Lower lobe of right lung (tissue), 2 donors: ENCODE results near the gene FRRS1L. TPM values are rescaled to one million over a fixed set of nuclear protein-coding genes. Genes with fewer than 3 reads are reported as not detected.

Experiments
- ATAC-seq, 2 donors: fragments of 200-7000 bp; cut with Tn5 transposase; one replicate each; pipeline ENCODE4 v1.9.1; 2020 to 2022; ENCODE audit warnings: mild to moderate bottlenecking in 2 of 2, moderate library complexity in 2 of 2
- DNase-seq: peaks from one replicate; pipeline ENCODE4 v3.0.0-alpha.2; 2020
- H3K27ac ChIP-seq: fragments of 200-600 bp; one replicate; pipeline ENCODE4 v1.8.0; 2022
- H3K27me3 ChIP-seq: fragments of 200-600 bp; one replicate; pipeline ENCODE4 v1.8.0; 2022; ENCODE audit warnings: low read depth
- H3K36me3 ChIP-seq: fragments of 200-600 bp; one replicate; pipeline ENCODE4 v1.8.0; 2022; ENCODE audit warnings: mild to moderate bottlenecking
- H3K4me1 ChIP-seq: fragments of 200-600 bp; one replicate; pipeline ENCODE4 v1.8.0; 2022
- H3K4me3 ChIP-seq: fragments of 200-600 bp; one replicate; pipeline ENCODE4 v1.8.0; 2022; ENCODE audit warnings: mild to moderate bottlenecking
- H3K9me3 ChIP-seq: fragments of 200-600 bp; one replicate; pipeline ENCODE4 v1.8.0; 2022
- CTCF ChIP-seq: fragments of 200-600 bp; IDR thresholded peaks from one replicate; pipeline ENCODE4 v1.8.0; 2022; ENCODE audit warnings: antibody characterized with exemption, mild to moderate bottlenecking
- intact Hi-C: fragments of 100-400 bp; cut with DNase I; formaldehyde crosslinking; loops from one replicate; pipeline ENCODE4 v1.11.0; 2022
- total RNA-seq: library from RNA; stranded (reverse); fragmentation: NEBNext Ultra II Directional; extraction: Animal tissue kit (Norgen Biotek cat#: 25700); gene quantifications from one replicate; pipeline ENCODE4 v1.2.1, GENCODE V29; 2021
- donor health status: DM: no; HTN: yes; CAD: no; lungs with severe emphysema.

The FRRS1L gene
- total RNA-seq, 1 donor from 2014 or later = 0.06 TPM

DNA sequence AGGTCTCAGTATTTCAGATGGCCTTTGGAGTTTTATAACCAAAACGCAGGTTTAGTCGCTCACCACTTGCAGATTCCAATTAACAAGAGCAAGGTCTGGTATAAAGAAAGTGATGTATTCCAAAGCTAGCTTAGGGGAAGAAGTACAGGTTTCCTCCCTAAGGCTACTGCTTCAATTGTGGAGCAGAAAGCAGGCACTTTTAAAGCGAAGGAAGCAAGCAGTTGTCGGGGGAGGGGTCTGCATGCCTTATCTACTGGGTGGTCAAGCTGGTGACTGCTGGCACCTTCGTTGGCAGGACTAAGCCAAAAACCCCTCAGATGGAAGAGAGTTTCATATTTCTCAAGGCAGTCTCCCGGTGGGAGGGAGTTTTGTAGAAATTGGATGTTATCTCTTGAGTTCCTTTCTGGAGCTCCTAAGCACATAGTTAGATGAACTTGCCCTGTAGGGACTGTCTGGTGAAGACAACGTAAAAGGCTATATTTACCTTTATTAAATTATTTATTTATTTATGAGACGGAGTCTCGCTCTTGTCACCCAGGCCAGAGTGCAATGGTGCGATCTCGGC is 45.7 kb downstream of the FRRS1L start:
- ATAC-seq (no peak), DNase-seq (no peak)
- no peak for TF ChIP-seq CTCF
- Histone ChIP-seq H3K4me3 (no peak overlapping the region), H3K27me3 (no peaks in the 10 kb centered on the region), H3K36me3 (no peaks in the 10 kb centered on the region), H3K27ac (no peak overlapping the region), H3K4me1 (peaks cover 25% of the 10 kb centered on the region), H3K9me3 (no peaks in the 10 kb centered on the region)
- intact Hi-C loops = no loop called here

GRCh38 chr9:109120204-109120789 is 46.8 kb downstream of the FRRS1L start:
- intact Hi-C loops = no loop called here

DNA sequence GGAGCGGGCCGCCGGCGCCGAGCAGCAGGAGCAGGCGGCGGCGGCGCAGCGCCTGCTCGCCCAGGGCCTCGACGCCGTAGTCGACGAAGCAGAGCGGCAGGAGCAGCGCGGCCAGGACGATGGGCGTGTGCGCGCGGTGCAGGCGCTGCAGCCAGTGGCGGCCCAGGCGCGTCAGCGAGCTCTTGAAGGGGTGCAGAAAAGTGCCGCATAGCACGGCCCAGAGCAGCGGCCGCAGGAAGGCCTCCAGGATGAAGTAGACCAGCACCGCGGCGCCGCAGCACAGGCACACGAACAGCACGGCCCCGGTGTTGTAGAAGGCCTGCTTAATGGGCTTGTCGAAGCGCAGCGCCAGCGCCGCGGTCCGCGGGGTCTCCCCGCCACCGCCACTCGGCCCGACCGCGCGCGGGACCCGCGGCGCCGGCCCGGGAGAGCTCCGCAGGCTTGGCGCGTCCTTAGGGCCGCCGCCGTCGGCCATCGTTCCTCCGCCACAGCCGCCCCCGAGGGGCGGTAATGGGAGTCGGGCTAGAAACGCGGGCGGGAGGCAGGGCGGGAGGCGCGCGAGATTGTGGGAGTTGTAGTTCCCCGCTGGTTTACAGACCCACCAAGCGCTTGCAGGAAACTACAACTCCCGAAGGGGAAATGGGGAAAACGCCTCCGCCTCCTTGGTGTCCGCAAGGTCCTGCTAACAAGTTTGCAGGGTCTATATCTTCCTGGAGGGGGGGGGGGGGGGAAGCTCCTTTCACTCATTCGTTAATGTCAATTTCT is 47.4 kb downstream of the FRRS1L start, which contains the start of gene TMEM245:
TSS of gene TMEM245 (minus strand) at position 509 of the 765 bp plus-strand sequence. CDS start at position 475, 34 bp downstream.
- Histone ChIP-seq H3K27ac (peak within 1 kb of the TSS; percentile 91), H3K4me1 (peaks cover 42% of the 10 kb centered on the region), H3K9me3 (no peaks in the 10 kb centered on the region), H3K4me3 (peak within 1 kb of the TSS; percentile 89), H3K27me3 (no peaks in the 10 kb centered on the region), H3K36me3 (no peaks in the 10 kb centered on the region)
- intact Hi-C loops = no loop called here
- peak; percentile 97 for DNase-seq
- ATAC-seq = peak; percentile 96 to 98
- TF ChIP-seq CTCF = peak; percentile 15

More at GRCh38 chr9:109120204-109120789, 46.8 kb downstream of the FRRS1L start:
- H3K27ac ChIP-seq = no peak overlapping the region
- ATAC-seq = no peak
- H3K9me3 ChIP-seq = no peaks in the 10 kb centered on the region
- DNase-seq = no peak
- H3K36me3 ChIP-seq = no peaks in the 10 kb centered on the region
- H3K4me1 ChIP-seq = peaks cover 35% of the 10 kb centered on the region
- H3K27me3 ChIP-seq = no peaks in the 10 kb centered on the region
- H3K4me3 ChIP-seq = peak overlapping the region; percentile 89
- TF ChIP-seq CTCF = no peak

DNA sequence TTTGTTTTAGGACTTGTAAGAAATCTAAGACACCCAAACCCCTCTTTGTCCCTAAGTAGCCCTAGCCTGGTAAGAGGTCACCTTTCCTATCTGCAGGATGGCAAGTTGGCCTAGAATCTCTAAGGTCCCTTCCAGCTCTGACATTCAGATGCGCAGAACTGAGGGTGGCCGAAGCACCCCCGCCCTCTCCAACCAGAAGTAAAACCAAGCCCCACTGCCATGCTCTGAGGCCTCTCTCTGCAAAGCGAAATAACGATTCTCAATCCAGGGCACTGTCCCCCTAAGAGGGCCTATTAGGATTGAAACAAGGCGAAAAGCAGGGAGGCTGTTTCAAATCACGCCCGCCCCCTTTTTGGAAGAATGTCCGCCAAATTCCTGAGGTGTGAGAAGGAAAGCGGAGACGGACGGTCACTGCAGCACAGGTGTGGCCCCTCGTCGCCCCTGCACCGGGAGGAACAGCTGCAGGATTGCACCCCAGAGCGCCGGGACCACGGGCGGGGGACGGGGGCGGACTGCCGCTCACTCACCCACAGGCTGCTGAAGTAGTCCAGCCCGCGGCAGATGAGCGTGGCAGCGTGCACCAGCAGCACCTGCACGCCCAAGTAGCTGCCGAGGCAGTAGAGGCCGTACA is 48.1 kb downstream of the FRRS1L start:
- Histone ChIP-seq H3K9me3 (no peaks in the 10 kb centered on the region), H3K4me1 (peaks cover 47% of the 10 kb centered on the region), H3K4me3 (peak overlapping the region; percentile 89), H3K27ac (peak overlapping the region; percentile 91), H3K27me3 (no peaks in the 10 kb centered on the region), H3K36me3 (no peaks in the 10 kb centered on the region)
- intact Hi-C loops = no loop called here
- no peak for DNase-seq
- no peak for TF ChIP-seq CTCF
- peak in 1 of 2 donors; percentile 2 for ATAC-seq
